Adrenal gland (tissue), 5 donors: ENCODE measurements around the gene RPS25.

Experiments used
- CTCF ChIP-seq, 6 experiments: fragments of 450-650 bp in 4 of 6; fragments of 200-600 bp in 2 of 6; sonication (generic) in 1 of 6; IDR thresholded peaks; 1 replicate in 5 of 6; 2 replicates in 1 of 6; pipeline versions ENCODE4 v1.5.1 to v1.8.0; 2016 to 2021; ENCODE audit warnings: antibody characterized with exemption in 6 of 6, mild to moderate bottlenecking in 2 of 6, moderate library complexity in 1 of 6
- POLR2A ChIP-seq, 2 donors: fragments of 450-650 bp; IDR thresholded peaks; one replicate each; pipeline ENCODE4 v1.6.1; 2017; ENCODE audit warnings: antibody characterized with exemption in 2 of 2, mild to moderate bottlenecking in 2 of 2, moderate library complexity in 1 of 2
- donor health status: DM: no; HTN: no; CAD: no.

- no peak for TF ChIP-seq CTCF (IDR thresholded peaks at IDR 0.05)
- no peak for TF ChIP-seq POLR2A (IDR thresholded peaks at IDR 0.05)
These were observed 1.9 kb upstream of the RPS25 start for GRCh38 chr11:119019996-119020395.
